ENCODE results near the gene USB1.

USB1 gene

GRCh38 chr16:58051821-58052603 lies 50.8 kb downstream of the USB1 start:
- DNase-seq, result no peak

GRCh38 chr16:58053682-58054005 lies 52.4 kb downstream of the USB1 start:
- no peak for DNase-seq

- DNase-seq, result no peak
Measured at GRCh38 chr16:58054289-58054688, 53.1 kb downstream of the USB1 start.

GRCh38 chr16:58056580-58056979 lies 55.4 kb downstream of the USB1 start:
- no peak for DNase-seq

GRCh38 chr16:58057121-58057520 lies 55.9 kb downstream of the USB1 start:
- DNase-seq, result no peak

GRCh38 chr16:58057784-58058183 lies 56.6 kb downstream of the USB1 start:
- no peak for DNase-seq

GRCh38 chr16:58062821-58063220 lies 61.6 kb downstream of the USB1 start:
- DNase-seq, result no peak

- no peak for DNase-seq
Measured at GRCh38 chr16:58063377-58064076, 62.3 kb downstream of the USB1 start.

- DNase-seq, result no peak
Measured at GRCh38 chr16:58070585-58070984, 69.4 kb downstream of the USB1 start.
